HCT116 (cell line): ENCODE results near the gene CHRNA7. TPM values are rescaled to one million over a fixed set of nuclear protein-coding genes. Genes with fewer than 3 reads are reported as not detected.

ENCODE experiments used
- ATAC-seq: fragments of 200-7000 bp; cut with Tn5 transposase; 2 replicates; pipeline ENCODE4 v1.9.1; 2020; ENCODE audit warnings: mild to moderate bottlenecking, moderate library complexity
- BruUV-seq: library from RNA; stranded (reverse); fragments of 400-500 nt; replicated peaks from 2 replicates; lab custom pipeline; 2021; lab: Mats Ljungman, UMichigan
- CTCF ChIA-PET: fragments of 300-600 bp; sonication (Branson Sonifier 250); formaldehyde crosslinking; loops from one replicate; lab custom pipeline; 2021; ENCODE audit warnings: antibody characterized with exemption; lab: Charles Lee
- POLR2A ChIA-PET: fragments of 300-600, 350-600 bp; sonication (Branson Sonifier 250); formaldehyde crosslinking; loops from one replicate; lab custom pipeline; 2021; ENCODE audit warnings: antibody characterized with exemption; lab: Charles Lee
- RAD21 ChIA-PET, 2 experiments: fragments of 300-600 bp; sonication (Branson Sonifier 250); formaldehyde crosslinking; loops; one replicate each; lab custom pipeline; 2023; ENCODE audit warnings: low total read pairs in 2 of 2; ENCODE audit not compliant: uncharacterized antibody in 2 of 2, unreplicated experiment in 2 of 2, low non-redundant PET in 1 of 2; lab: Charles Lee
- DNase-seq: peaks from one replicate; pipeline ENCODE4 v3.0.0-alpha.2; 2010; ENCODE audit warnings: low read depth, low spot score
- H2AFZ ChIP-seq: fragments of 200-600 bp; shearing (Covaris generic), sonication (generic); 2 replicates; pipeline ENCODE4 v1.6.1; 2017; ENCODE audit warnings: low read depth, mixed run types, mixed read lengths, antibody characterized with exemption, low read length; ENCODE audit not compliant: poor library complexity, severe bottlenecking
- H3K27ac ChIP-seq: 2 replicates; pipeline ENCODE4 v1.5.1; 2012; ENCODE audit warnings: low read depth, low read length
- H3K27me3 ChIP-seq: fragments of 200-600 bp; sonication (generic); 2 replicates; pipeline ENCODE4 v1.6.1; 2016; ENCODE audit warnings: mixed run types, low read length, mixed read lengths; ENCODE audit not compliant: insufficient read depth
- H3K36me3 ChIP-seq, 2 experiments: fragments of 200-500 bp in 1 of 2; fragments of 200-600 bp in 1 of 2; sonication (Bioruptor generic) in 1 of 2; sonication (generic) in 1 of 2; 2 replicates each; pipeline versions ENCODE4 v1.5.1 to v1.6.1; 2014 to 2016; ENCODE audit warnings: low read length in 2 of 2, inconsistent platforms in 1 of 2, mixed read lengths in 1 of 2, mixed run types in 1 of 2; ENCODE audit not compliant: insufficient read depth in 2 of 2, control insufficient read depth in 1 of 2
- H3K4me1 ChIP-seq, 2 experiments: fragments of 200-600 bp in 1 of 2; sonication (generic) in 1 of 2; 2 replicates each; pipeline versions ENCODE4 v1.5.1 to v1.6.1; 2012 to 2017; ENCODE audit warnings: low read length in 2 of 2, inconsistent platforms in 1 of 2, mild to moderate bottlenecking in 1 of 2, mixed read lengths in 1 of 2, mixed run types in 1 of 2, moderate library complexity in 1 of 2; ENCODE audit not compliant: insufficient read depth in 2 of 2, control insufficient read depth in 1 of 2
- H3K4me2 ChIP-seq: fragments of 200-600 bp; sonication (generic); 2 replicates; pipeline ENCODE4 v1.6.1; 2017; ENCODE audit warnings: mixed run types, low read length, mixed read lengths
- H3K4me3 ChIP-seq, 2 experiments: fragments of 200-600 bp in 1 of 2; sonication (generic) in 1 of 2; replicated peaks in 1 of 2; 2 replicates each; pipeline ENCODE4 v1.5.1; 2011 to 2016; ENCODE audit warnings: low read length in 2 of 2, control low read depth in 1 of 2, low read depth in 1 of 2, mild to moderate bottlenecking in 1 of 2, mixed read lengths in 1 of 2, mixed run types in 1 of 2
- H3K79me2 ChIP-seq: fragments of 200-600 bp; sonication (generic); 2 replicates; pipeline ENCODE4 v1.6.1; 2017; ENCODE audit warnings: mild to moderate bottlenecking, mixed run types, low read length, moderate library complexity, mixed read lengths; ENCODE audit not compliant: insufficient read depth
- H3K9ac ChIP-seq: fragments of 200-600 bp; sonication (generic); 2 replicates; pipeline ENCODE4 v1.6.1; 2016; ENCODE audit warnings: low read length, mixed read lengths
- H3K9me2 ChIP-seq: fragments of 200-600 bp; sonication (generic), shearing (Covaris generic); 2 replicates; pipeline ENCODE4 v1.6.1; 2017; ENCODE audit warnings: mixed run types, mild to moderate bottlenecking, moderate library complexity; ENCODE audit not compliant: insufficient read depth
- H3K9me3 ChIP-seq, 2 experiments: fragments of 200-500 bp in 1 of 2; fragments of 200-600 bp in 1 of 2; sonication (Bioruptor generic) in 1 of 2; sonication (generic) in 1 of 2; 2 replicates each; pipeline ENCODE4 v1.6.1; 2014 to 2017; ENCODE audit warnings: low read length in 2 of 2, mixed read lengths in 2 of 2, inconsistent platforms in 1 of 2, low read depth in 1 of 2, mild to moderate bottlenecking in 1 of 2, mixed run types in 1 of 2, moderate library complexity in 1 of 2; ENCODE audit not compliant: control insufficient read depth in 1 of 2, insufficient read depth in 1 of 2
- H4K20me1 ChIP-seq: fragments of 200-600 bp; sonication (generic), shearing (Covaris generic); 2 replicates; pipeline ENCODE4 v1.6.1; 2017; ENCODE audit warnings: mixed run types, mild to moderate bottlenecking, moderate library complexity; ENCODE audit not compliant: insufficient read depth
- CBX3 ChIP-seq: IDR thresholded peaks from 2 replicates; pipeline ENCODE4 v1.6.1; 2012; ENCODE audit warnings: low read depth
- CEBPB ChIP-seq: IDR thresholded peaks from 2 replicates; pipeline ENCODE4 v1.6.1; 2012; ENCODE audit warnings: low read depth
- EGR1 ChIP-seq: IDR thresholded peaks from 2 replicates; pipeline ENCODE4 v1.6.1; 2012; ENCODE audit warnings: low read depth
- ELF1 ChIP-seq: IDR thresholded peaks from 2 replicates; pipeline ENCODE4 v1.6.1; 2012; ENCODE audit warnings: low read depth, borderline replicate concordance
- EZH2 ChIP-seq: fragments of 200-600 bp; sonication (generic); IDR thresholded peaks from 2 replicates; pipeline ENCODE4 v1.6.1; 2017; ENCODE audit warnings: antibody characterized with exemption, mixed run types
- FOSL1 ChIP-seq: IDR thresholded peaks from 2 replicates; pipeline ENCODE4 v1.6.1; 2012; ENCODE audit warnings: low read depth
- RAD21 ChIP-seq: IDR thresholded peaks from 2 replicates; pipeline ENCODE4 v1.6.1; 2012; ENCODE audit warnings: low read depth, mild to moderate bottlenecking
- SP1 ChIP-seq: IDR thresholded peaks from 2 replicates; pipeline ENCODE4 v1.6.1; 2012; ENCODE audit warnings: low read depth
- SRF ChIP-seq: IDR thresholded peaks from 2 replicates; pipeline ENCODE4 v1.6.1; 2012; ENCODE audit warnings: low read depth
- YY1 ChIP-seq: IDR thresholded peaks from 2 replicates; pipeline ENCODE4 v1.6.1; 2011; ENCODE audit warnings: low read length, low read depth, moderate library complexity, mild to moderate bottlenecking; ENCODE audit not compliant: insufficient replicate concordance; ENCODE audit errors: extremely low read depth
- ZFX ChIP-seq: fragments of 450-650 bp; IDR thresholded peaks from 2 replicates; pipeline ENCODE4 v1.6.1; 2017
- ZNF274 ChIP-seq: fragments of 200-500 bp; sonication (Bioruptor generic); IDR thresholded peaks from 2 replicates; pipeline ENCODE4 v1.6.1; 2014; ENCODE audit warnings: mild to moderate bottlenecking, low read depth, low read length, inconsistent platforms
- intact Hi-C: fragments of 100-400 bp; cut with micrococcal nuclease; formaldehyde crosslinking; loops from 2 replicates; pipeline ENCODE4 v1.10.0; 2022
- total RNA-seq: library from RNA; stranded (reverse); gene quantifications from one replicate; pipeline ENCODE4 v1.2.1, GENCODE V29; 2021; ENCODE audit not compliant: unreplicated experiment
- TF ChIP-seq, protein P1 (sequence below): IDR thresholded peaks from 2 replicates; pipeline ENCODE4 v1.6.1; 2011; ENCODE audit warnings: mild to moderate bottlenecking, low read length, moderate library complexity; ENCODE audit not compliant: insufficient replicate concordance; ENCODE audit errors: extremely low read depth
- TF ChIP-seq, protein P2 (sequence below): IDR thresholded peaks from 2 replicates; pipeline ENCODE4 v1.6.1; 2012
- TF ChIP-seq, protein P3 (sequence below): IDR thresholded peaks from 2 replicates; pipeline ENCODE4 v1.6.1; 2012; ENCODE audit warnings: low read depth
- TF ChIP-seq, protein P4 (sequence below): IDR thresholded peaks from 2 replicates; pipeline ENCODE4 v1.6.1; 2012
- TF ChIP-seq, protein P5 (sequence below), 3 experiments: fragments of 200-600 bp in 1 of 3; sonication (generic) in 1 of 3; IDR thresholded peaks in 2 of 3; conservative IDR thresholded peaks in 1 of 3; 2 replicates each; pipeline ENCODE4 v1.5.1; 2012 to 2017; ENCODE audit warnings: low read depth in 2 of 3, low read length in 2 of 3, antibody characterized with exemption in 1 of 3, borderline replicate concordance in 1 of 3, control low read depth in 1 of 3, mild to moderate bottlenecking in 1 of 3, mixed read lengths in 1 of 3, mixed run types in 1 of 3, moderate library complexity in 1 of 3; ENCODE audit not compliant: insufficient read depth in 1 of 3

CHRNA7 gene
- total RNA-seq, 1 experiment from 2014 or later = 6.8 TPM

DNA sequence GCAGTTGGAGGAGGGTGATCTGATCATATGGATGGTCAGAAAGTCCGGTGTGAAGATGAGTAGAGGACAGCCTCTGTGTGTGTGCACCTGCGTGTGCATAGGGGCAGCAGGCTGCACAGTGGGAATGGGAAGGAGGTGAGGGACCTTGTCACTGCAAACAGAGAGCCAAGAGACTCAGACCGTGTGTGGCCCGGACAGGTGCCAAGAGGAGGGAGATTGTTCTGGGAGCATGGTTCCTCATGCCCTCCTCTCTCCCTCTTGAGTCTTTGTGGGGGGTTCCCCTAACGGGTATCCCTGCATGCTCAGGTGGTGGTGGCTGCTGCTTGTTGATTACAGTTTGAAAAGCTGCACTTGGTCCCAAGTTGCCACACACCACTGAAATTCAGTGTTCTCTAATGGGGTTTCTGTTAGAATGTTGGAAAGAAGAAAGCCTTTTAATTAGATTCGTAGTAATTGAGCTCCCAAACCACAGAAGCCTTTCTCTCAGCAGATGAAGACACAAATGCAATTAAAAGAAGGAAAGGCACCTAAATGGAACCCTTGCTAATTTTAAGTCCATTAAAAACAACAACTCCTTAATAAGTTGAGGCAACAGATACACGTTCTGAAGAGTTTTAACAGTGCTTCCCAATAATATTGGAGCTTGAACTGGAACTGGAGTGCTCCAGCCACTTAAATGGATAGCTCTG lies 68.9 kb downstream of the CHRNA7 start:
- Histone ChIP-seq H3K4me3 (no peak overlapping the region), H3K4me2 (no peak overlapping the region), H4K20me1 (no peaks in the 10 kb centered on the region), H3K27ac (no peak overlapping the region), H3K79me2 (no peaks in the 10 kb centered on the region), H3K4me1 (no peaks in the 10 kb centered on the region), H3K9me2 (no peaks in the 10 kb centered on the region), H3K36me3 (no peaks in the 10 kb centered on the region), H3K9ac (no peak overlapping the region)
- ChIA-PET CTCF (no interaction called here), POLR2A (no interaction called here), RAD21 (no interaction called here)
- intact Hi-C loops = no loop called here
- no peak for ATAC-seq
- BruUV-seq = no TSS peak
- no peak for TF ChIP-seq EGR1
- no peak for TF ChIP-seq EZH2
- no peak for TF ChIP-seq SP1
- TF ChIP-seq, protein P1, sequence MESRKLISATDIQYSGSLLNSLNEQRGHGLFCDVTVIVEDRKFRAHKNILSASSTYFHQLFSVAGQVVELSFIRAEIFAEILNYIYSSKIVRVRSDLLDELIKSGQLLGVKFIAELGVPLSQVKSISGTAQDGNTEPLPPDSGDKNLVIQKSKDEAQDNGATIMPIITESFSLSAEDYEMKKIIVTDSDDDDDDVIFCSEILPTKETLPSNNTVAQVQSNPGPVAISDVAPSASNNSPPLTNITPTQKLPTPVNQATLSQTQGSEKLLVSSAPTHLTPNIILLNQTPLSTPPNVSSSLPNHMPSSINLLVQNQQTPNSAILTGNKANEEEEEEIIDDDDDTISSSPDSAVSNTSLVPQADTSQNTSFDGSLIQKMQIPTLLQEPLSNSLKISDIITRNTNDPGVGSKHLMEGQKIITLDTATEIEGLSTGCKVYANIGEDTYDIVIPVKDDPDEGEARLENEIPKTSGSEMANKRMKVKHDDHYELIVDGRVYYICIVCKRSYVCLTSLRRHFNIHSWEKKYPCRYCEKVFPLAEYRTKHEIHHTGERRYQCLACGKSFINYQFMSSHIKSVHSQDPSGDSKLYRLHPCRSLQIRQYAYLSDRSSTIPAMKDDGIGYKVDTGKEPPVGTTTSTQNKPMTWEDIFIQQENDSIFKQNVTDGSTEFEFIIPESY = no peak
- TF ChIP-seq SRF = no peak
- TF ChIP-seq ELF1 = no peak
- TF ChIP-seq, protein P2, sequence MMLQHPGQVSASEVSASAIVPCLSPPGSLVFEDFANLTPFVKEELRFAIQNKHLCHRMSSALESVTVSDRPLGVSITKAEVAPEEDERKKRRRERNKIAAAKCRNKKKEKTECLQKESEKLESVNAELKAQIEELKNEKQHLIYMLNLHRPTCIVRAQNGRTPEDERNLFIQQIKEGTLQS = no peak
- TF ChIP-seq RAD21 = no peak
- TF ChIP-seq, protein P3, sequence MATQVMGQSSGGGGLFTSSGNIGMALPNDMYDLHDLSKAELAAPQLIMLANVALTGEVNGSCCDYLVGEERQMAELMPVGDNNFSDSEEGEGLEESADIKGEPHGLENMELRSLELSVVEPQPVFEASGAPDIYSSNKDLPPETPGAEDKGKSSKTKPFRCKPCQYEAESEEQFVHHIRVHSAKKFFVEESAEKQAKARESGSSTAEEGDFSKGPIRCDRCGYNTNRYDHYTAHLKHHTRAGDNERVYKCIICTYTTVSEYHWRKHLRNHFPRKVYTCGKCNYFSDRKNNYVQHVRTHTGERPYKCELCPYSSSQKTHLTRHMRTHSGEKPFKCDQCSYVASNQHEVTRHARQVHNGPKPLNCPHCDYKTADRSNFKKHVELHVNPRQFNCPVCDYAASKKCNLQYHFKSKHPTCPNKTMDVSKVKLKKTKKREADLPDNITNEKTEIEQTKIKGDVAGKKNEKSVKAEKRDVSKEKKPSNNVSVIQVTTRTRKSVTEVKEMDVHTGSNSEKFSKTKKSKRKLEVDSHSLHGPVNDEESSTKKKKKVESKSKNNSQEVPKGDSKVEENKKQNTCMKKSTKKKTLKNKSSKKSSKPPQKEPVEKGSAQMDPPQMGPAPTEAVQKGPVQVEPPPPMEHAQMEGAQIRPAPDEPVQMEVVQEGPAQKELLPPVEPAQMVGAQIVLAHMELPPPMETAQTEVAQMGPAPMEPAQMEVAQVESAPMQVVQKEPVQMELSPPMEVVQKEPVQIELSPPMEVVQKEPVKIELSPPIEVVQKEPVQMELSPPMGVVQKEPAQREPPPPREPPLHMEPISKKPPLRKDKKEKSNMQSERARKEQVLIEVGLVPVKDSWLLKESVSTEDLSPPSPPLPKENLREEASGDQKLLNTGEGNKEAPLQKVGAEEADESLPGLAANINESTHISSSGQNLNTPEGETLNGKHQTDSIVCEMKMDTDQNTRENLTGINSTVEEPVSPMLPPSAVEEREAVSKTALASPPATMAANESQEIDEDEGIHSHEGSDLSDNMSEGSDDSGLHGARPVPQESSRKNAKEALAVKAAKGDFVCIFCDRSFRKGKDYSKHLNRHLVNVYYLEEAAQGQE = no peak
- TF ChIP-seq ZFX = no peak
- TF ChIP-seq, protein P4, sequence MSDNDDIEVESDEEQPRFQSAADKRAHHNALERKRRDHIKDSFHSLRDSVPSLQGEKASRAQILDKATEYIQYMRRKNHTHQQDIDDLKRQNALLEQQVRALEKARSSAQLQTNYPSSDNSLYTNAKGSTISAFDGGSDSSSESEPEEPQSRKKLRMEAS = no peak
- no peak for TF ChIP-seq ZNF274
- no peak for TF ChIP-seq FOSL1
- no peak for TF ChIP-seq CEBPB
- TF ChIP-seq, protein P5, sequence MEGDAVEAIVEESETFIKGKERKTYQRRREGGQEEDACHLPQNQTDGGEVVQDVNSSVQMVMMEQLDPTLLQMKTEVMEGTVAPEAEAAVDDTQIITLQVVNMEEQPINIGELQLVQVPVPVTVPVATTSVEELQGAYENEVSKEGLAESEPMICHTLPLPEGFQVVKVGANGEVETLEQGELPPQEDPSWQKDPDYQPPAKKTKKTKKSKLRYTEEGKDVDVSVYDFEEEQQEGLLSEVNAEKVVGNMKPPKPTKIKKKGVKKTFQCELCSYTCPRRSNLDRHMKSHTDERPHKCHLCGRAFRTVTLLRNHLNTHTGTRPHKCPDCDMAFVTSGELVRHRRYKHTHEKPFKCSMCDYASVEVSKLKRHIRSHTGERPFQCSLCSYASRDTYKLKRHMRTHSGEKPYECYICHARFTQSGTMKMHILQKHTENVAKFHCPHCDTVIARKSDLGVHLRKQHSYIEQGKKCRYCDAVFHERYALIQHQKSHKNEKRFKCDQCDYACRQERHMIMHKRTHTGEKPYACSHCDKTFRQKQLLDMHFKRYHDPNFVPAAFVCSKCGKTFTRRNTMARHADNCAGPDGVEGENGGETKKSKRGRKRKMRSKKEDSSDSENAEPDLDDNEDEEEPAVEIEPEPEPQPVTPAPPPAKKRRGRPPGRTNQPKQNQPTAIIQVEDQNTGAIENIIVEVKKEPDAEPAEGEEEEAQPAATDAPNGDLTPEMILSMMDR (IDR thresholded peaks at IDR 0.05 in 2 of 3, conservative IDR thresholded peaks at IDR 0.05 in 1 of 3; ENCODE audit: borderline replicate concordance in 1 of 3, insufficient read depth in 1 of 3, low read depth in 2 of 3, low read length in 2 of 3) = no peak
- TF ChIP-seq CBX3 = no peak
- TF ChIP-seq YY1 = no peak
- TF ChIP-seq, all 23 proteins: peak for 0
- H3K9me3 ChIP-seq = no peaks in the 10 kb centered on the region
- no peak for DNase-seq
- no peak overlapping the region for H2AFZ ChIP-seq
- no peaks in the 10 kb centered on the region for H3K27me3 ChIP-seq
